ENCODE results near the gene BCL11A. TPM values are rescaled to one million over a fixed set of nuclear protein-coding genes. Genes with fewer than 3 reads are reported as not detected.

The BCL11A gene
- total RNA-seq, 1 donor from 2014 or later: 142 TPM

GRCh38 chr2:60596411-60596810, 43.0 kb upstream of the BCL11A start:
- no peak overlapping the region for H3K27ac Mint-ChIP-seq
- no peak overlapping the region for H3K4me3 Mint-ChIP-seq
- H3K9me3 Mint-ChIP-seq: peaks cover 49% of the 10 kb centered on the region
- peaks cover 14% of the 10 kb centered on the region for H3K36me3 Mint-ChIP-seq
- H3K27me3 Mint-ChIP-seq (ENCODE audit: low read depth): no peaks in the 10 kb centered on the region
- TF ChIP-seq, protein P1, sequence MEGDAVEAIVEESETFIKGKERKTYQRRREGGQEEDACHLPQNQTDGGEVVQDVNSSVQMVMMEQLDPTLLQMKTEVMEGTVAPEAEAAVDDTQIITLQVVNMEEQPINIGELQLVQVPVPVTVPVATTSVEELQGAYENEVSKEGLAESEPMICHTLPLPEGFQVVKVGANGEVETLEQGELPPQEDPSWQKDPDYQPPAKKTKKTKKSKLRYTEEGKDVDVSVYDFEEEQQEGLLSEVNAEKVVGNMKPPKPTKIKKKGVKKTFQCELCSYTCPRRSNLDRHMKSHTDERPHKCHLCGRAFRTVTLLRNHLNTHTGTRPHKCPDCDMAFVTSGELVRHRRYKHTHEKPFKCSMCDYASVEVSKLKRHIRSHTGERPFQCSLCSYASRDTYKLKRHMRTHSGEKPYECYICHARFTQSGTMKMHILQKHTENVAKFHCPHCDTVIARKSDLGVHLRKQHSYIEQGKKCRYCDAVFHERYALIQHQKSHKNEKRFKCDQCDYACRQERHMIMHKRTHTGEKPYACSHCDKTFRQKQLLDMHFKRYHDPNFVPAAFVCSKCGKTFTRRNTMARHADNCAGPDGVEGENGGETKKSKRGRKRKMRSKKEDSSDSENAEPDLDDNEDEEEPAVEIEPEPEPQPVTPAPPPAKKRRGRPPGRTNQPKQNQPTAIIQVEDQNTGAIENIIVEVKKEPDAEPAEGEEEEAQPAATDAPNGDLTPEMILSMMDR (IDR thresholded peaks at IDR 0.05; ENCODE audit: unreplicated experiment): no peak
- no peak for DNase-seq (ENCODE audit: low spot score in 2 of 2, unreplicated experiment in 2 of 2)
- H3K4me1 Mint-ChIP-seq: no peaks in the 10 kb centered on the region

- H3K9me3 Mint-ChIP-seq: peaks cover 53% of the 10 kb centered on the region
- H3K36me3 Mint-ChIP-seq: peaks cover 14% of the 10 kb centered on the region
- TF ChIP-seq, protein P1 (IDR thresholded peaks at IDR 0.05; ENCODE audit: unreplicated experiment): no peak
- H3K4me3 Mint-ChIP-seq: no peak overlapping the region
- no peak overlapping the region for H3K27ac Mint-ChIP-seq
- H3K27me3 Mint-ChIP-seq (ENCODE audit: low read depth): no peaks in the 10 kb centered on the region
- DNase-seq (ENCODE audit: low spot score in 2 of 2, unreplicated experiment in 2 of 2): no peak
- H3K4me1 Mint-ChIP-seq: no peaks in the 10 kb centered on the region
Observed at GRCh38 chr2:60595953-60596352, 42.5 kb upstream of the BCL11A start.

DNA sequence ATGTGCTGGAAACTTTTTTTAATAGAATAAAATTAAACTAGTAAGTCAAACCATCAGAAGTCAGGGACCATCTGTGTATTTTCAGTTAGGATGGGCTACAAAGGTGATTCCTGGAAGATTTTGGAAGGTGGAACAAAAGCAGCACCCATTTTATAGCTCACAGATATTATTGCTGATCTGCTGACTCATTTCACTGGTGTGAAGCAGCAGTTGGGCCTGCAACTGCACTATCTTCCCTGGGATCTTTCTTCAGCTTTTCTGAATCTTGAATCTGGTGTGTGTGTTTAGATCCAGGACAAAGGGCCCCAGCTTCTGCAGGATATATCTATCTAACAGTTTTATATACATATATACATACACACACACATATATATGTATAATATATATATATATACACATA, 35.6 kb upstream of the BCL11A start:
- Mint-ChIP-seq H3K4me3 (no peak overlapping the region), H3K4me1 (no peaks in the 10 kb centered on the region), H3K27ac (no peak overlapping the region), H3K27me3 (ENCODE audit: low read depth) (no peaks in the 10 kb centered on the region), H3K9me3 (peaks cover 29% of the 10 kb centered on the region), H3K36me3 (peaks cover 14% of the 10 kb centered on the region)
- DNase-seq (ENCODE audit: low spot score in 2 of 2, unreplicated experiment in 2 of 2): no peak
- TF ChIP-seq, protein P1 (IDR thresholded peaks at IDR 0.05; ENCODE audit: unreplicated experiment): no peak

GRCh38 chr2:60586081-60586480, 32.6 kb upstream of the BCL11A start:
- Mint-ChIP-seq H3K27me3 (ENCODE audit: low read depth) (peaks cover 15% of the 10 kb centered on the region), H3K4me1 (peaks cover 3% of the 10 kb centered on the region), H3K9me3 (peaks cover 2% of the 10 kb centered on the region), H3K36me3 (no peaks in the 10 kb centered on the region), H3K27ac (no peak overlapping the region), H3K4me3 (no peak overlapping the region)
- DNase-seq (ENCODE audit: low spot score in 2 of 2, unreplicated experiment in 2 of 2): no peak
- TF ChIP-seq, protein P1 (IDR thresholded peaks at IDR 0.05; ENCODE audit: unreplicated experiment): no peak

GRCh38 chr2:60585276-60585675, 31.8 kb upstream of the BCL11A start:
- TF ChIP-seq, protein P1 (IDR thresholded peaks at IDR 0.05; ENCODE audit: unreplicated experiment): no peak
- Mint-ChIP-seq H3K36me3 (no peaks in the 10 kb centered on the region), H3K4me3 (no peak overlapping the region), H3K4me1 (peaks cover 10% of the 10 kb centered on the region), H3K9me3 (no peaks in the 10 kb centered on the region), H3K27ac (no peak overlapping the region), H3K27me3 (ENCODE audit: low read depth) (peaks cover 15% of the 10 kb centered on the region)
- no peak for DNase-seq (ENCODE audit: low spot score in 2 of 2, unreplicated experiment in 2 of 2)

DNA sequence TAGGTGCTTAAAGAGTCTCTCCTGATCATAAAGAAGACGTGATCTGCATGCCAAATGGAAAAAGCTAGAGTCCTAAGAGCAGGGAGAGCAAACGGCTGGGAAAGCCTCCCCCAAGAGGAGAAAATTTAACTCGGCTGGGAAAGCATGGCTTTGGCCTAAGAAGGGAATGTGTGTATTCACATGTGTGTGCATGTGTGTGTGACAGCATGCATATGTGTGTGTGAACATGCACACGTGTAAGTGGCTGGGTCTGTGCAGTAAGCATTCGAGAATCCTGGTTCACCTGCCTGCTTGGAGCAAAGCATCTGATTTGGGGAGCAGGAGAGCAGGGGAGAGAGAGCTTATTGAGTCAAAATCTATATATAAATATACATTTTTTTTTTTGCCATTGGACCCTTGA, 30.1 kb upstream of the BCL11A start:
- Mint-ChIP-seq H3K27me3 (ENCODE audit: low read depth) (peaks cover 15% of the 10 kb centered on the region), H3K4me1 (peaks cover 10% of the 10 kb centered on the region), H3K36me3 (no peaks in the 10 kb centered on the region), H3K4me3 (no peak overlapping the region), H3K27ac (no peak overlapping the region), H3K9me3 (no peaks in the 10 kb centered on the region)
- TF ChIP-seq, protein P1 (IDR thresholded peaks at IDR 0.05; ENCODE audit: unreplicated experiment): no peak
- no peak for DNase-seq (ENCODE audit: low spot score in 2 of 2, unreplicated experiment in 2 of 2)
